AG10803 (cell line): ENCODE results near the gene ANKRD13A.
A peak's percentile ranks its signal among the peaks of the same experiment; 100 is the strongest.
"Not testable (repeated sequence)": the region's sequence is repeated elsewhere in the genome, so short reads cannot be mapped to it uniquely, and the experiment has no call there.

Experiments used
- DNase-seq: peaks from one replicate; pipeline ENCODE4 v3.0.0; 2010; ENCODE audit warnings: low read depth
- H3K4me3 ChIP-seq: 2 replicates; pipeline ENCODE4 v1.5.1; 2011; ENCODE audit warnings: mild to moderate bottlenecking, low read length, control low read depth
- TF ChIP-seq, protein P1 (sequence below): conservative IDR thresholded peaks from 2 replicates; pipeline ENCODE4 v1.5.1; 2011; ENCODE audit warnings: mild to moderate bottlenecking, low read length, control low read depth, inconsistent platforms

The ANKRD13A gene

DNA sequence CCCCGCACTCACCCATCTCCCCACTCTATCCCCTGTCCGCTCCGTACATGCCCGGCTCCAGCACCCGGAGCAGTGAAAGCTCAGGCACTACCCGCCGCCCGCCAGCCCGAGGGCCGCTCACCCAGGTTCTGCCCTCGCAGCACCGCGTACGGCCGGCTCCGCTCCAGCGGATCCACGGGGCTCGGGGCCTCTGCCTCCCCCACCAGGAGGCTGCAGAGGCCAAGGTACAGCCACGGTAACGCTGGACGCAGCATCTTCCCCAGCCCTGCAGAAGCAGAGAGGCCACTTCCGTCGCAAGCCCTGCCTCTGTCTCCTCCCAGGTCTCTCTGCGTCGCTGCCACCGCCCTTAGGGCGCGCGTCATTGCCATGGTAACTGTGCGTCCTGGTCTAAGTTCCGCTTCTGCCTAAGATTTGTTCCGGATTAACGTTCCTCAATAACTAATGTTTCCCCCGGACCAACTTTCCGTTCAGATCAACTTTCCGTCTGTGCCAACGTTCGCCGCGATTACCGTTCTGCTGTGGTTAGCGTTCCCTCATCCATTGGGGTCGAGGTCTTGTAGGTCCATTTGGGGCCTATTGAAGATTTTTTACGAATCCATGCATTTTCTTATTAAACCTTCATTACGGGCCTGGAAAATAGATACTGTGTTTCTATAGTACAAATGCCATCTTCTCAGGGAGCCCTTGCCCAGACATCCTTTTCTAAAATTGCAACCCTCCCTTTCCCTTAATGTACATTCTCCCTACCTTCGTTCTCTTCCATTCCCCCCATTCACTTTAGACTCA, 49.2 kb downstream of the ANKRD13A start, which contains the start of gene C12orf76:
C12orf76 (minus strand) TSS at position 281 of the 786 bp plus-strand sequence; CDS start at position 254, 27 bp downstream.
- peak within 1 kb of the TSS; percentile 81 for H3K4me3 ChIP-seq
- peak; percentile 96 for DNase-seq
- TF ChIP-seq, protein P1, sequence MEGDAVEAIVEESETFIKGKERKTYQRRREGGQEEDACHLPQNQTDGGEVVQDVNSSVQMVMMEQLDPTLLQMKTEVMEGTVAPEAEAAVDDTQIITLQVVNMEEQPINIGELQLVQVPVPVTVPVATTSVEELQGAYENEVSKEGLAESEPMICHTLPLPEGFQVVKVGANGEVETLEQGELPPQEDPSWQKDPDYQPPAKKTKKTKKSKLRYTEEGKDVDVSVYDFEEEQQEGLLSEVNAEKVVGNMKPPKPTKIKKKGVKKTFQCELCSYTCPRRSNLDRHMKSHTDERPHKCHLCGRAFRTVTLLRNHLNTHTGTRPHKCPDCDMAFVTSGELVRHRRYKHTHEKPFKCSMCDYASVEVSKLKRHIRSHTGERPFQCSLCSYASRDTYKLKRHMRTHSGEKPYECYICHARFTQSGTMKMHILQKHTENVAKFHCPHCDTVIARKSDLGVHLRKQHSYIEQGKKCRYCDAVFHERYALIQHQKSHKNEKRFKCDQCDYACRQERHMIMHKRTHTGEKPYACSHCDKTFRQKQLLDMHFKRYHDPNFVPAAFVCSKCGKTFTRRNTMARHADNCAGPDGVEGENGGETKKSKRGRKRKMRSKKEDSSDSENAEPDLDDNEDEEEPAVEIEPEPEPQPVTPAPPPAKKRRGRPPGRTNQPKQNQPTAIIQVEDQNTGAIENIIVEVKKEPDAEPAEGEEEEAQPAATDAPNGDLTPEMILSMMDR, result no peak

DNA sequence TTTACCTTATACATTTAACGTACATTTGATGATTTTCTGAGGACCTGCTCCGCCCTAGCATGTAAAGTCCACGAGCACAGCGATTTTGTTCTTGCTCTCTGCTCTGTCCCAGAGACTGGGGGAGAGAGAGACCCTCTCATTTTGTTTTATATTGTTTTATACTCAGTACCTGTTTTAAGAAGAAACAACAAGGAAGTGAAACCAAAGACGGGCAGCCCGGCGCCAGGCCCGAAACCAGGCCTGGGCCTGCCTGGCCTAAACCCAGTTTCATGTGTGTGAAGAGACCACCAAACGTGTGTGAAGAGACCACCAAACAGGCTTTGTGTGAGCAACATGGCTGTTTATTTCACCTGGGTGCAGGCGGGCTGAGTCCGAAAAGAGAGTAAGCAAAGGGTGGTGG, 49.8 kb downstream of the ANKRD13A start:
- peak overlapping the region; percentile 81 for H3K4me3 ChIP-seq
- DNase-seq, result not testable (repeated sequence)

DNA sequence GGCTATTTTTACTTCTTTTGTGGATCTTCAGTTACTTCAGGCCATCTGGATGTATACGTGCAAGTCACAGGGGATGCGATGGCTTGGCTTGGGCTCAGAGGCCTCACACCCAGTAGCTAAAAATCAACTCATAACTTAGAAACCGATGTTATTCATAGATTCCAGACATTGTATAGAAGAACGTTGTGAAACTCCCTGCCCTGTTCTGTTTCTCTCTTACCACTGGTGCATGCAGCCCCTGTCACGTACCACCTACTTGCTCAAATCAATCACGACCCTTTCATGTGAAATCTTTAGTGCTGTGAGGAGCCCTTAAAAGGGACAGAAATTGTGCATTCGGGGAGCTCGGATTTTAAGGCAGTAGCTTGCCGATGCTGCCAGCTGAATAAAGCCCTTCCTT, 50.4 kb downstream of the ANKRD13A start:
- not testable (repeated sequence) for H3K4me3 ChIP-seq, DNase-seq

DNA sequence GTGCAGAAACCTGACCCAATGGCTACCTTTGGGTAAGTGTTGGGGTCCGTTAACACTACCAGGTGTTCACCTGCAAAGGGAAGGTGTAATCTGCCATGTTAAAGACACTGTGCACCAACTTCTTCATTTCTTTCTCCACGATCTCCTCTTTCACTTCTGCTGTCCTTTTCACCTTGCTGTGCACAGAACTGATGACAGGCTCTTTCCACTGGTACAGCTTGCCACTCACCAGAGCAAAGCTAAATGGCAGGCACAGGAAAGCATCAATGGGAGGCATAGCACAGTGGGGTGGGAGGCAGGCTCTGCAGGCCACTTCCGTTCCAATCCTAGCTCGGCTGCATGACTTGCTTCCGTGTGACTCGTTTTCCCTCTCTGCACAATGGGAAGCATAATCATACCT, 51.7 kb downstream of the ANKRD13A start:
- H3K4me3 ChIP-seq, result no peak overlapping the region
- TF ChIP-seq, protein P1, result no peak
- DNase-seq, result no peak

DNA sequence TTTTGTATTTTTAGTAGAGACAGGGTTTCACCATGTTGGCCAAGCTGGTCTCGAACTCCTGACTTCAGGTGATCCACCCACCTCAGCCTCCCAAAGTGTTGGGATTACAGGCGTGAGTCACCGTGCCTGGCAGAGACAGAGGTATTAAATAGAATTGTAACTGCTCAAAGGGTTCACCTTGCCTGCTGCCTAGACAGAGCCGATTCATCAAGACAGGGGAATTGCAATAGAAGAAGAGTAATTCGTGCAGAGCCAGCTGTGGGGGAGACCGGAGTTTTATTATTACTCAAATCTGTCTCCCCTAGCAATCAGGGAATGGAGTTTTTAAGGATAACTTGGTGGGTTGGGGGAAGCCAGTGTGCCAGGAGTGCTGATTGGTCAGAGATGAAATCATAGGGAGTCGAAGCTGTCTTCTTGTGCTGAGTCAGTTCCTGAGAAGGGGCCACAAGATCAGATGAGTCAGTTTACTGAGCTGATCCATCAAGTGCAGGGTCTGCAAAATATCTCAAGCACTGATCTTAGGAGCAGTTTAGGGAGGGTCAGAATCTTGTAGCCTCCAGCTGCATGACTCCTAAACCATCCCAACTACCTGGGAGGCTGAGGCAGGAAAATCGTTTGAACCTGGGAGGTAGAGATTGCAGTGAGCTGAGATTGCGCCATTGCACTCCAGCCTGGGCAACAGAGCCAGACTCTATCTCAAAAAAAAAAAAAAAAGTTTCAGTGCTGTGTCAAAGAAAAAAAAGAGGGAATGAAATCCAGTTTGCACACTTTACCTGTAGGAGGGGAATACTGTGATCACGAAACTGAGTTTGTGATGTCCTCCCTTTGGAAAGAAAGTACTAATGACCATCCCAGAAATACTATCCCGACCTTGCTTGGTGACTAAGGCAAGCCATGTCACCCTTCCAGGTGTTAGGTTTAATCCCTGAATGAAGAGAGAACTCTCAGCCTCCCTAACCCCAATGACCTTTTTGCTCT, 56.4 kb downstream of the ANKRD13A start:
- DNase-seq, result peak; percentile 71
- H3K4me3 ChIP-seq, result not testable (repeated sequence)

DNA sequence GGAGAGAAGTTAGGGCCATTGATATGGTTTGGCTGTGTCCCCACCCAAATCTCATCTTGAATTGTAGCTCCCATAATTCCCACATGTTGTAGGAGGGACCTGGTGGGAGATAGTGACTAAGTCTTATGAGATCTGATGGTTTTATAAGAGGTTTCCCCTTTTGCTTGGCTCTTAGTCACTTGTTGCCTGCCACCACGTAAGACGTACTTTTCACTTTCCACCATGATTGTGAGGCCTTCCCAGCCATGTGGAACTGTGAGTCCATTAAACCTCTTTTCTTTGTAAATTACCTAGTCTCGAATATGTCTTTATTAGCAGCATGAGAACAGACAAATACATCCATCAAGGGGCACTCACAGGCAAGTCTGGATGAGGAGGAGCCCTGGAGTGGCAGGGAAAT, 57.4 kb downstream of the ANKRD13A start:
- DNase-seq, H3K4me3 ChIP-seq: not testable (repeated sequence)

DNA sequence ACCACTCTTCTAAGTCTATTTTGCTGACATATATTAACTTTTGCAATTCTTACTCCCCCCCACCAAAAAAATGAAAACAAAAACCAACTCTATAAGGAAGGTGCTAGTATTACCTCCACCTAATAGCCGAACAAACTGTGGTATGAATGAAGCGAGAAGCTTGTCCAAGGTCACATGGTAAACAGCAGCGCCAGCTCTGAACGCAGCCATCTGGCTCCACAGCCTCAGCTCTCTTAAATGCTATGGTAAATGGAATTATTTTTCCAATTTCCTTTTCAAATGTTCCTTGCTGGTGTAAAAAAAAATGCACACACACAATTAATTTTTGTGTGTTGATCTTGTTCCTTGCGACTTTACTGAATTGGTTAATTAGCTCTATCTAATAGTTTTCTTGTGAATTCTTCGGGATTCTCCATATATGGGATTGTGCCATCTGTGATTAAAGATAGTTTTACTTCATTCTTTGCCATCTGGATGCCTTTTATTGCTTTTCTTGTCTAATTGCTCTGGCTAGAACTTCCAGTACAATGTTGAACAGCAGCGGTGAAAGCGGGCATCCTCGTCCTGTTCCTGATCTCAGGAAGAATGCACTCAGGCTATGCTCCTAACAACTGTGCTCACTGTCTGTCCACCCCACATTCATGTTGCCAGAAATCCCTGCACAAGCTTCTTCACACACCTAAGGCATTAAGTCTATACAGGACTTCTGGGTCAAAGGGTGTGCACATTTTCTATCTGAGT, 59.8 kb downstream of the ANKRD13A start:
- H3K4me3 ChIP-seq, result no peak overlapping the region
- no peak for DNase-seq
- TF ChIP-seq, protein P1, result no peak

DNA sequence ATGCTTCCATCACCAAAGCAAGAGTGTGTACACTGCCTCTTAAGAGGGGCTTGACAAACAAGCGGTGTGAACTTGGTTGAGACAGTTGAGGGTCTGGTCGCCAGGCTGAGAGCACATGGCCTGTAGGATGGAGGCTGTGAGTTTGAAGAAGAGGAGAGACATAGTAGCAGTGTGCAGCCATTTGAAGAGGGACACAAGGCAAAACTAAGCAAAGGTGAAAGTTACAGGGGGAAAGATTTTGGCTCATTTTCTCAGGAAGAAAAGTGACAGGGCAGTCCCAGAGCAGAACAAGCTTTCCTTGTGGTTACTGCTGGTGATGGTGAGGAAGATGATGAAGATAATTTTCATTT, 60.4 kb downstream of the ANKRD13A start:
- no peak overlapping the region for H3K4me3 ChIP-seq
- no peak for DNase-seq
- TF ChIP-seq, protein P1, result no peak
